AG20443 (cell line): ENCODE data around the gene BCL2.
A peak's percentile ranks its signal among the peaks of the same experiment; 100 is the strongest.

Source experiments
- DNase-seq: peaks from one replicate; pipeline ENCODE4 v3.0.0; 2012; ENCODE audit warnings: low spot score, mixed read lengths

BCL2 gene

DNA sequence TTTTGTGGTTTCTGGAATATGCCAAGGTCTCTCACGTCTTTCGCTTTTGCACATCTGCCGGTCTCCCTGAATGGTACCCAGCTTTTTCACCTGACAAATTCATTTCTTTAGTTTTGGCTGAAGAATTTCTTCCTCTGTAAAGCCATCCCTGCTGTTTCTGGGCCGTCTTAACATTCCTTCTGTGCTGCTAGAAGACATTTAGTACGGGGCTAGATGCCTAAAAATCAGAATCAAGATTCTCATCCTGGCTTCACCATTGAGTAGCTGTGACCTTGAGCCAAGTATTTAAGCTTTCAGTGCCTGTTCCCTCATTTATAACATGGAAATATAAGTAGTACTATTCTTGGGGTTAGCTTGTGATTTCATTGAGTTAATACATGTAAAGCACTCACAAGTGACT is 6.4 kb upstream of the BCL2 start:
- DNase-seq: no peak

DNA sequence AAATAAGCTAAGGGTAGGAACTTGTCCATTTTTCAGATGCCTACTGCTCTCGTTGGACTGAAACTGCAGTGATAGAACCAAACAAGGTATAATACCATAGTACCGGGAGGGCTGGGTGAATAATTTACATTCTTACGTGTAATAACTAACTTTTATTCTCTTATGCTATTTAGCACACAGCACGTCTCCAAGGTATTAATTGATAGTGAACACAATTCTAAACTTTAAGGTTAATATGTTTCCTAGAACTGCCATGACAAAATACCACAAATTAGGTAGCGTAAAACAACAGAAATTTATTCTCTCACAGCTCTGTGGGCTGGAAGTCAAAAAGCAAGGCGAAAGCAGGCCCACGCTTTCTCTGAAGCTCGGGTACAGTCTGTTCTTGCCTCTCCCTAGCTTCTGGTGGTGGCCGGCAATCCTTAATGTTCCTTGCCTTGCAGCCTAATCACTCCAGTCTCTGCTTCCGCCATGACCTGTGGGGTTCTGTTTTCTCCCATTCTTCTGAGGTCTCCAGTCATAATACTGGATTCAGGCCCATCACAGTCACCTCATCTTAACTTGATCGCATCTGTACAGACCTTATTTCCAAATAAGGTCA is 5.6 kb upstream of the BCL2 start:
- no peak for DNase-seq

DNA sequence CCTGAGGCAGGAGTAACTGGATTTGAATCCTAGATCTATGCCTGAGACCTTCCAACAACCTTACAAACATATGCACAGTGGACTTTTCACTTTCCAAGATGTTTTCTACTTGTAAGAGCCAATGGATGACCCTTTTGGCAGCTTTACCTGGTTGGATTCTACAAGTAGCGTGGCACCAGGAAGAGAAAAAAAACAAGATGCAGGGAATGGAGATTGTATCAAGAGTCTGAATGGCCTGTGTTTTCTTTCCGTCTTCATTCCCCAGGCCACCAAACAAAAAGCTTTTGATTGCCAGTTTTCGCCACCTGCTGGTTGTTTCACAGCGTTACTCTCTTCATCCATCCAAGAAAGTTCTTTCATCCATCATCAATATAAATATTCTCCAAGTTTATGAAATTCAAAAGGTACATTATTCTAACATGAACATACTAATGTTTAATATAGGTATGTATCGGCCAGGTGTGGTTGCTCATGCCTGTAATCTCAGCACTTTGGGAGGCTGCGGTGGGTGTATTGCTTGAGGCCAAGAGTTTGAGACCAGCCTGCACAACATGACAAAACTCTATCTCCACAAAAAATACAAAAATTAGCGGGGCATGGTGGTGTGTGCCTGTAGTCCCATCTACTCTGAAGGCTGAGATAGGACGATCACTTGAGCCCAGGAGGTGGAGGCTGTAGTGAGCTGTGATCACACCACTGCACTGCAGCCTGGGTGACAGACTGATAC is 3.5 kb upstream of the BCL2 start:
- peak; percentile 68 for DNase-seq

- no peak for DNase-seq
Measured at GRCh38 chr18:63322206-63322605, 2.6 kb upstream of the BCL2 start.

GRCh38 chr18:63321291-63321690 is 1.7 kb upstream of the BCL2 start:
- DNase-seq: no peak

DNA sequence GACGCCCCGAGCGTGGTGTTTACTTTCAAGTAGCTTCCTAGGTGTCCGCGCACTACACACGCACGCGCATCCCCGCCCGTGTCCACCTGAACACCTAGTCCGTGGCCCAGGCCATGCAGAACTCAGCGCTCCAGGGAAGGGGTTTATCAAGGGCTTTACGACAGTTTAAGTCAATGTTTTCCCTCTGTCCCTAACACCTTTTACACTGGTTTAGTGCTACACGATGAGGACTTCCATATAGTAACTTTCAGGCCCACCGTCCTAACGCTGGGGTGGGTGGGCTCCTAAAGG is 1.4 kb upstream of the BCL2 start:
- DNase-seq: no peak

GRCh38 chr18:63320123-63320974 is 780 bp upstream of the BCL2 start:
- peak; percentile 87 for DNase-seq

DNA sequence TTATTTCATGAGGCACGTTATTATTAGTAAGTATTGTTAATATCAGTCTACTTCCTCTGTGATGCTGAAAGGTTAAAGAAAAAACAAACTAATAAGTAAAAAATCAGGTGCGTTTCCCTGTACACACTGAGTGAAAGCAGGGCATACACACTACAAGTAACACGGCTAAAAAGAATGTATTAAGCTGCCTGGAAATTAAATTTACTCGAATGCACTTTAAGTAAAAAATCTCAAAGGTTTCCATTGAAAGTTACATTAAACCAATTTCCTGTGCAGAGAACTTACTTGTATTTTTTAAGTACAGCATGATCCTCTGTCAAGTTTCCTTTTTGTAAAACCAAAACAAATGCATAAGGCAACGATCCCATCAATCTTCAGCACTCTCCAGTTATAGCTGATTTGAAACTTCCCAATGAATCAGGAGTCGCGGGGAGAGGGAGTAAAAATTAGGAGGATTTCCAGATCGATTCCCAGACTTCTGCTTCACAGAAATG is 633 bp downstream of the BCL2 start:
- no peak for DNase-seq

DNA sequence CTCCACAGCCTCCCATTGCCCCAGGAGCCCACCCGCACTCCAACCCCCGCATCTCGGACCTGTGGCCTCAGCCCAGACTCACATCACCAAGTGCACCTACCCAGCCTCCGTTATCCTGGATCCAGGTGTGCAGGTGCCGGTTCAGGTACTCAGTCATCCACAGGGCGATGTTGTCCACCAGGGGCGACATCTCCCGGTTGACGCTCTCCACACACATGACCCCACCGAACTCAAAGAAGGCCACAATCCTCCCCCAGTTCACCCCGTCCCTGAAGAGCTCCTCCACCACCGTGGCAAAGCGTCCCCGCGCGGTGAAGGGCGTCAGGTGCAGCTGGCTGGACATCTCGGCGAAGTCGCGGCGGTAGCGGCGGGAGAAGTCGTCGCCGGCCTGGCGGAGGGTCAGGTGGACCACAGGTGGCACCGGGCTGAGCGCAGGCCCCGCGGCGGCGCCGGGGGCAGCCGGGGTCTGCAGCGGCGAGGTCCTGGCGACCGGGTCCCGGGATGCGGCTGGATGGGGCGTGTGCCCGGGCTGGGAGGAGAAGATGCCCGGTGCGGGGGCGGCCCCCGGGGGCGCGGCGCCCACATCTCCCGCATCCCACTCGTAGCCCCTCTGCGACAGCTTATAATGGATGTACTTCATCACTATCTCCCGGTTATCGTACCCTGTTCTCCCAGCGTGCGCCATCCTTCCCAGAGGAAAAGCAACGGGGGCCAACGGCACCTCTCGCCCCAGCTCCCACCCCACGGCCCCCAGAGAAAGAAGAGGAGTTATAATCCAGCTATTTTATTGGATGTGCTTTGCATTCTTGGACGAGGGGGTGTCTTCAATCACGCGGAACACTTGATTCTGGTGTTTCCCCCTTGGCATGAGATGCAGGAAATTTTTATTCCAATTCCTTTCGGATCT is 1.3 kb downstream of the BCL2 start:
- peak; percentile 26 for DNase-seq

DNA sequence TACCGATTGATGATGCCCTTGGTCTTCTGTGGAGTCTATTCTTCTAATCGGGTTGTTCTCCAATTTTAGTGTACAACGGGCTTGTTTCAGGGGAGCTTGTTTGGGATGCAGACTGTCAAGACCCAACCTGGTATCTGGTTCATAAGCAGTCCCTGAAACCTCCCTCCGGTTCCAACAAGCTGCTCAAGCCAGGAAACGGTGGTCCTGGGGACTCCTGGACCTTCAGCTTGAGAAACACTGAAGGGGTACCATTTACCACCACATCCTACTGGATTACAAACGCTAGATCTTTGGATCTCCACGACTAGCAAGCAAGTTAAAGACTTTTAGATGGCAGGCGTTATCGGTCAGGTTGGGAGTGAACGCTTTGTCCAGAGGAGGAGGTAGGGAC is 2.0 kb downstream of the BCL2 start:
- DNase-seq: no peak

- DNase-seq: no peak
Measured at GRCh38 chr18:63316612-63317555, 2.7 kb downstream of the BCL2 start.

- no peak for DNase-seq
Measured at GRCh38 chr18:63315876-63316275, 3.7 kb downstream of the BCL2 start.

DNA sequence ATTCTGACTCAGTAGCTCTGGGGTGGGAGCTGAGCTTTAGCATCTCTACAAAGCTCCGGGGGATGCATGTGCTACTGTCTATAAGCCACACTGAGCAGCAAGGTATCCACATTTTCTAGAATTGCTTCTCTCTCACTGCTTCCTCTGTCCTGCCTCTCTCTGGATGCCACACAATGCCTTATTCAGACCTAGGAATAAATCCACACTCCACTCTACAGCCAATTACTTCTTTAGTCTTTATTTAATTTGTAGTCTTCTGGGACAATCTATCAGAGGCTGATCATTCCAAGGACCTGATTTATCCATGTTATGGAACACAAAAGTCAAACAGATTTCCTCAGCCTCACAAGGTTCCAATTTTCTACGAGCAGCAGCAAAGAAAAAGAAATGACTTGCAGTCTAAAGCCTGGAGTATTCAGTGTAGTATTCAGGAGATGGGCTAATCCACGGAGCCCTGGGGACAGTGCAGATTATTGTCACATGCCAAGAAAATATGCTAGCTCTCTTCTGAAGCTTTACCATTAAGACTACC is 4.4 kb downstream of the BCL2 start:
- DNase-seq: no peak

DNA sequence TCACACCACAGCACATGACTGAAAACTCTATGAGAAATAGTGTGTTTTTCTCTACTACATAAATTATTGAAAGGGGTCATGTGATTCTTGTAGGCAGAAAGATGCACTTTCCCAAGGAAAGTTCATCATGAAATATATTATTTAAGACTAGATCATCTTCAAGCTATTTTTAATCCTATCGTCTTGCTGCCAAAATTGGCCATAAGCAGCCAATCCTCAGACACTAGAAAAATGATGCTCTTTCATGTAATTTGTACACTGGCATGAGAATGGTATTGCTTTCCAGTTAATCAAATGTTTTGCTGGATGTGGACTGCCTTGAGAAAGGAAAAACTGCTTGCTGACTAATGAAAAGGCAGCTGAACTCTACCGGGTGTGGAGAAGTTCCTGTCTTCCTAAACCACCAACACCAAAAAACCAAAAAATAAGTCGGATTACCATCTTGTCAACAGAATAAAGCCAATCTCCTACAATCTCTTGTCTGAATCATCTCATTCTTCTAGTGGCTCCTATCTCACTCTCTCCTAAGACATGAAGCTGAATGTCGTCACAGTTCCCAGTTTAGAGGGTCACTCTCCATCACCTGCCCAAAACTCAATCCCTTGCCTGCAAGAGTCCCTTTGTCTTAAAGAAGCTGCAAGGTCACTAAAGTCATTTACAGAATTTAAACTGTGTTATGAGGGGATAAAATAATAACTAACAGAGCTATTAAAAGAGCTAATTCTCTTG is 5.3 kb downstream of the BCL2 start:
- DNase-seq: no peak

DNA sequence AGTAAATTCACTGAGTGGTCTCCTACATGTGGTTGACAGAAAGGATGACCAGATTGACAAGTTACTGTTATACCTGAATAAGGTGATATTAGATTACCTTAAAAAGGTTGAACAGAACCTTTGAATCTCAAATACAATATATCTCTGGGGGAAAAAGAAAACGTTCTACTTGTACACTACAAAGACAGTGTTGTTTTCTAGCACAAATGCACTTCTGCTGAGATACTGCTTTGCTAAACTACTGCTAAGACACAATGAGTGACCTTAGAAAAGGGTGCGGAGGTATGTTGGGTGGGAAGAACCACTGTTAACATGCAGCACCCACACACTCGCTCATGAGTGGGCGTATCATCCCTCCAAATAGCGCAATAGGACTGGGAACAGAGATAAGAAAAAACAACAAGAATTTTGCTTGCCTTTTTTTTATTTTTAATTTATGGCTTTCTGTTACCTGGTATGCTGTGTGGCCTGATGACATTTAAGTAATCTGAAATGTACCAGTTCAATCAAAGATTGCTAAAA is 6.1 kb downstream of the BCL2 start:
- no peak for DNase-seq

DNA sequence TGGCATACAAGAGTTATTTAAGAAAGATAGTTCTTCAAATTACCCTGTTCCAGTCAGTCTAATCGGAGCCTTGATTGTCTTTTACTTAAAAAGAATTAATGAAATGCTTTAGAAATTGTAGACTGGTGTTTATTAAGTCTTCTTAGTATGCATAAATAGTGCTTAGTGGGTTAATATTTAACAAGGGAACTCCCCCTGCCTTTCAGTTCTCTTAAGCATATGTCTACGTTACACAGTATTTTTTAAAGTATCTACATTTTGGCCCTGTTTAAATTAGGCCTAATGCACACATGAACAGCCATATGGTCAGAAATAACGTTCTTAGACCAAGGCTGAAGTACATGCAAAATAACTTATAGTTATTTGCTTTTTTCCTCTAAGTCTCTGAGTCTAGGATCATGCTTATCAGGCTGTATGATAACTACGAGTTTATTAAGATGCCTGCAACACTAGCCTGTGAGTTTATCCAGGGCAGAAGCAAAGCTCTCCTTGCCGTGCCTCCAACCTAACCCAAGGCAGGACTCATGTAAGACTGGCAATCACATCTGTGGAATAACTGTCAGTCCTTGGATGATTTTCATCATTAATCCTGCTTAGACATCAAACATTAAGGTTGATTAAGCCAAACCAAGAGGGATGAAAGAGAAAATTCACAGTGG is 6.7 kb downstream of the BCL2 start:
- no peak for DNase-seq

DNA sequence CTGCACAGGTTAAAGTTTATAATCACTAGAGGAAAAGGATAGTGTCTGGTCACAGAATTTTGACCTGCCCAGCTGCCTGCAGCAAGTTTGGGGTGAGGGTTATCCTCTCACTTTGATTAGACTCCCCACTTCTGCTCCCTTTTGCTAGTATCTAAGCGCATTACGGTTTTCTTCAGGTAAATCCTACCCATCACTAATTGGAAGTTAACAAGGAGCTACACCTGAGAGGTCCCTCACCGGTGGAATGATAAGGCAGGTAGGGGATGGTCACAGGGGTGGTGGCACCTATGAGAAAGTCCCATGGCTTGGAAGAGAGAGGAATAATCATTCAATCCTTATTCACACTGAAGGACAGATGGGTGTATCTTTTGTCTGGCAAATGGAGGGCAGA is 7.6 kb downstream of the BCL2 start:
- no peak for DNase-seq

DNA sequence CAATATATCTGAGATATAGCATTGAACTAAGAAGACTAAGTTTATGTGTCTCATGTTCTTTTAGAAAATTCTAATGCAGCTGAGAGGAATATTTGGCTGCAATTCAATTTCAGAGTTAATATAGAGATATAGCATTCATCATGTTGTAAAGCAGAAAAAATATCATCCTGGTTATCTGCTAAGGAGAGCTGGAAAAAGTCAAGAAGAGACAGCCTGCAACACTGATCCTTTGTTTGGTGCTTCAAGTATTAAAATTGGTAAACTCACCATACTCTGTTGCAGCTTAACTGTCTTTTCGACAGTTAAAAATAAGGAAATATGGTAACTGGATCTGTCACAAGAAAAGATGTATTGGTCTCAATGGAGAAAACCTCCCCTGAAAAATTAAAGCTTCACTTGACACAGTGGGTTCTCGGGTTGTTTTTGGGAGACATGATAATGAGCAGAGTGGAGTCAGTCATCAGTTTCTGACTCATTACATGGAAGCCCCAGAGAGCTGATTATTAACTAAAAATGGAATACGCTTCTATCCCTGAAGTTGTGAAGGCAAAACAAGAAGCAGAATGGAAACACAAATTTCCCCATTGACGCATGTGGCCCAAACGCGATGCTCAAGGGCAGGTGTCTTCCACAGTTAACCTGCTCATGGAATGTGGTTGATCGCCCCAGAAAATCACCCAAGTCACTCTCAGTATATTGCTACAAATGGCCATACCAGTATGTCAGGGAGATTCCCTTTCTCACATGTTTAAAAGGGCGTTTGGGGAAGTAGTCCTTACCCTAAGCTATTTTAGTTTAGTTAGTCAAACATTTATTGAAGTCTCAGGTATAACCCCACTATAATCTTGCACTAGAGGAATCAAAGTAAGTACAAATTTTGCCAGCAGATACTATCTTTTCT is 8.2 kb downstream of the BCL2 start:
- DNase-seq: no peak
